Umbilical cord (tissue), 2 donors: Measurements from ENCODE around the gene IGSF8. TPM values are rescaled to one million over a fixed set of nuclear protein-coding genes. Genes with fewer than 3 reads are reported as not detected.
"Not testable (repeated sequence)": the region's sequence is repeated elsewhere in the genome, so short reads cannot be mapped to it uniquely, and the experiment has no call there.

Source experiments
- DNase-seq: peaks from one replicate; pipeline ENCODE4 v3.0.0-alpha.2; 2015; ENCODE audit warnings: low spot score
- total RNA-seq: library from RNA; depleted of rRNA; stranded (reverse); fragments of >200 nt; gene quantifications from one replicate; pipeline ENCODE4 v1.2.3, GENCODE V29; 2014; ENCODE audit warnings: low replicate concordance; ENCODE audit not compliant: insufficient read depth

IGSF8 gene
- total RNA-seq, 1 donor from 2014 or later = 8.2 TPM

GRCh38 chr1:160066829-160067745 lies 31.3 kb downstream of the IGSF8 start:
- DNase-seq = no peak

GRCh38 chr1:160064746-160065145 lies 33.7 kb downstream of the IGSF8 start:
- DNase-seq = no peak

- DNase-seq = no peak
Observed at GRCh38 chr1:160064164-160064563, 34.3 kb downstream of the IGSF8 start.

DNA sequence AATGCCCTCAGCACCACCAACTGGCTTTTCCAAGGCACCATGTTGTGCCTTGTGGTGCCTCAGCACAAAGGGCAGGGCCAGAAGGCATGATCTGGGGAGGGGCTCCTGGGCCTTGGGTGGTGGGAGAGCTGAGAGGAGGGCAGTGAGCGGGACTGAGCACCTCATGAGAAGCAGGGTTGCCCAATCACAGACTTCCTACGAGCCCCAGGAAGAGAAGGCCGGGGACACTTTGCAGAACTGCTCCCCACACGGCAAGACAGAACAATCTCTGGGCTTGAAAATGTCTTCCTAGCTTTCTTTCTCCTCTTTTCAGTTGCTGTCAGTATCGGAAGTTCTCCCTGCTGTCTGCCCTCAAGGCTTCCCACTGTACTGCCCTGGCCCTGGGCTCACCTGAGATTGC lies 35.2 kb downstream of the IGSF8 start:
- DNase-seq = no peak

DNA sequence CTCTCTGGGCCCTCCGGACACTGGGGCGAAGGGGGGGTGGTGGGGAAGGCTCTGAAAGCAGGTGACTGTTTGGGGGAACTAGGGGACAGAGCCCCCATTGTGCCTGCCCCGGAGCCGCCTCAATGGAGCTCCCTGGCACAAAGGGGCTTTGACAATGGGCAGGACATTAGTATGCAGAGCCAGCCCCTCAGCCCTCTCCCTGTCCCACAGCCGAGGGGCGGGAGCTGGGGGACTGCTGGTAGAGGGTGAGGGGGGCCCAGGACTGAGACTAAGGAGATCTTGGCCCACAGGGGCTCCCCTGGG lies 36.2 kb downstream of the IGSF8 start:
- DNase-seq = no peak

- no peak for DNase-seq
Observed at GRCh38 chr1:160061369-160062229, 36.8 kb downstream of the IGSF8 start.

- no peak for DNase-seq
Observed at GRCh38 chr1:160058087-160058486, 40.3 kb downstream of the IGSF8 start.

DNA sequence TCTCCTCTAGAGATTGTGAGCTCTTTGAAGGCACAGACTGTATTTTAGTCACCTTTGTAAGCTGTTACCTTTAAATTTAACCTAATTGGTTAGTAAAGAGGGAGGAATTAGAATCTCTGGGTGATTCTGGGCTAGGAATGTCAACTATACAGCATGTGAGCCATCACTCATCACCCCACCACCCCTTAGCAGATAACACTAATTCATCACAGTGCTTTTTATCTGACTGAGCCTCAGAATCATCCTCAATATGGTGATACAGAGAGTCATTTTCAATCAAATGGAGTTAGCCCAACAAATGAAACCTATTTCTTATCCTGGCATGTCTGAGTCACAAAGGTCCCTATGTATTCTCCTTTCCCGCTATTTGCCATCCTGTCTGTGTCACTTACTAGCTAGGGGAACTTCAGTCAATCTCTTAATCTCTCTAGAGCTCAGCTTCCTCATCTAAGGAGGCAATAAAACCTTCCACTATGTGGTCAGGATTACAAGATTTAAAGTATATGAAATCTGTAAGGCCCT lies 41.7 kb downstream of the IGSF8 start:
- DNase-seq = peak; percentile 10

DNA sequence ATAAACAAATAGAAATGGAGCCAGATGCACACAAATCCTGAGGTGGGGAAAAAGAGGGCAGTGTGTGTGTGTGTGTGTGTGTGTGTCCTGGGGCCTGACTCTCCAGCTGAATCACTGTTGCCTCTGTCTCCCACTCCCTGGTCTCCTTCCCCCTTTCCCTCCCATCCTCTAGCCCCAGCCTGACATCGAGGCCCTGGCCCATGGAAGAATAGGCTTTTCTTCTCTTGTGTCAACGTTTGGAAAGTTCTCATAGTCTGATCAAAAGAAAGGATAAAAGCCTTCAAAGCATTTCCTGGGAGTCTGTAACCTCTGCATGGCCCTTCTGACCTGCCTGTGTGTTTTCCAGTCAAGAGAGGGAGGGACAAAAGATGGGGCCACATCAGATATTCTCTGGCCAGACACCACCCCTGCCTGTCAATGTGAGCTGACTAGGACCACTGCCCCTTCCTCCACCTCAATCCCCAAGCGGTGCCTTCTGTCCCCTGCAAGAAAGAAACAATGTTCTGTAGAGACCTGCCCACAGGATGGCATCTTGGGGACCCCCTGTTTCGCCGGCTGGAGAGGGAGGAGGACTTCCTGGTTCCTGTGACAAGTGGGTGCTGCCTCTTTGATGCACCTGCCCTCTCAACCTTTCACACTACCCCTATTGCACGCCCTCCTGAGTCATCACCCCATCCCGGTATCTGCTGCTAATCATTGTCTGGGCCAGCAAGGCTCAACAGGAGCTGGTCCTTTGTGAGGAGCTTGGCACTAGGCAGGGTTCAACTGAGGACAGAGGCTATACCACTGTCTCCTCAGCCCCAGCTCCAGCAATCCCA lies 44.7 kb downstream of the IGSF8 start:
- no peak for DNase-seq

- no peak for DNase-seq
Observed at GRCh38 chr1:160052936-160053335, 45.5 kb downstream of the IGSF8 start.

DNA sequence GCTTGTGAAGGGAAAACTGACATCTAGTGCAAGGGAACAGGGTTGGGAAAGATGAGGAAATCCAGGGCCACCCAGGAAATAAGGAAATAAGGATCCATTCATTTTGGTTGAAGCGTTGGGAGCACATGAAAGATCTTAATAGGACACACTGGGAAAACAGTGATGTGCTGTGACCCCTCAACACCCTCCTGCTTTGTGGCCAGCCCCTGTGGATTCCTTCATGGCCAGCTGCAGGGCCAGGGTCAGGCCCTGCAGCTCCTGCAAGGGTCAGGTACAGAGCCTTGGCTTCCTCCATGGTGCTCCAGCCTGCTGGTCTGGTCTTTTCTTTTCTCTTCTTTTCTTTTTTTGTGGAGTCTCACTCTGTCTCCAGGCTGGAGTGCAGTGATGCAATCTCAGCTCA lies 47.8 kb downstream of the IGSF8 start:
- no peak for DNase-seq

DNA sequence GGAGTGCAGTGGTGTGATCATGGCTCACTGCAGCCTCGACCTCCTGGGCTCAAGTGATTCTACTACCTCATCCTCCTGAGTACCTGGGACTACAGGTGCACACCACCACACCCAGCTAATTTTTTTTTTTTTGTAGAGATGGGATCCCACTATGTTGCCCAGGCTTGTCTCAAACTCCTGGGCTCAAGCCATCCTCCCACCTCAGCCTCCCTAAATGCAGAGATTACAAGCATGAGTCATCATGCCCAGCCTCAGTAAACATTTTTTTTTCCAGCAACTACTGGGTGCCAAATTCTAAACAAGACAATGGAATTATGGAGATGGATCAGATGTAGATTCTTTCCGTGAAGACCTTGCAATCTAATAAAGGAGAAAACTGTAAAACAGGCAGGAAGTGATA lies 48.2 kb downstream of the IGSF8 start:
- not testable (repeated sequence) for DNase-seq

DNA sequence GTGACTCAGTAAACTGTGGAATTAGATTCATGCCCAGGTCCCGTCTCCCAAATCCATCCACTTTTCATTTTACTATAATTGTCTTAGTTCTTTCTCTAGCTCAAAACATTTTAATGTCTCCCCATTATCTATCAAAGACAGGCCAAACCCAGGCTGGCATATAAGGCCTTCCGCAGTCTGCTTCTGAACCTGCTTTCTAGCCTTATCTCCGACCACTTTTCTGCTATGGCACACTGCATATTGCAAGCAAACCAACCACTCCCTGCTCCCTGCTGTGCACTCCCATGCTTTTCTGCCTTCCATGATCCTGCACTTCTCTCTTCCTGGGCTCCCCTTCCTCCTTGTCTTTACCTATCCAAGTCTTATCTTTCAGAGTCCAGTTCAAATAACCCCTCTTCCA lies 49.3 kb downstream of the IGSF8 start:
- no peak for DNase-seq

- DNase-seq = no peak
Observed at GRCh38 chr1:160048335-160048734, 50.1 kb downstream of the IGSF8 start.

DNA sequence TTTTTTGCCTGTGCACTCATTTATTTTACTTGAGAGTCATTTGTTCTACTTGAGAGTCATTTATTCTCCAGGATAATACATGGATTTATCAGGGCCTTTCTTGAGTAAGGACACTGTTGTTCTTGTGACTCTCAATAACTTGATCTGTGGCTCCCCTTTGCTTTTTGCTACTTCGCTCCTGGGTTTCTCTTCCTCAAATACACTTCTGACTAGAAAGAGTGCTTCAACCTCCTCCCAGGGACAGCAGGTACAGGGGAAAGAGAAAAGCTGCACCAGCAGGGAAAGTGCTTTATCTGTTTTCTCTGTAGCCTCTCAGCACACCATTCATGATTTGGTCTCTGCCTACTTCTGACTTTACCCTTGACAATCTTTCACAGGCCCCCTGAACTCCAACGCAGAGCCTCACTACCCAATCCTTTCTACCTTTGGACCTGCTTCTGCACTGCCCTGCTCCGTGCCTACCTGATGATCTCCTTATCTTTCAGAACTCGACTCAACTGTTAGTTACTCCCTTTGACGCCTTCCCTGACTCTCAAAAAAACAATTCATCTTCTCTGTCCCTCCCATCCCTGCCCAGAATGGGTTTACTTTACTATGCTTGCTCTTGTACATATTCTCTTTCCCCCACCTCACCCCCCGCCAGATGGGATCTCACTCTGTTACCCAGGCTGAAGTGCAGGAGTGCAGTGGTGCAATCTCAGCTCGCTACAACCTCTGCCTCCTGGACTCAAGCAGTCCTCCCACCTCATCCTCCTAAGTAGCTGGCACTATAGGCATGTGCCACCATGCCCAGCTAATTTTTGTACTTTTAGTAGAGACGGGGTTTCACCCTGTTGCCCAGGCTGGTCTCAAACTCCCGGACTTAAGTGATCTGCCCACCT lies 51.1 kb downstream of the IGSF8 start:
- DNase-seq = no peak

- peak; percentile 55 for DNase-seq
Observed at GRCh38 chr1:160046494-160047110, 51.8 kb downstream of the IGSF8 start.

DNA sequence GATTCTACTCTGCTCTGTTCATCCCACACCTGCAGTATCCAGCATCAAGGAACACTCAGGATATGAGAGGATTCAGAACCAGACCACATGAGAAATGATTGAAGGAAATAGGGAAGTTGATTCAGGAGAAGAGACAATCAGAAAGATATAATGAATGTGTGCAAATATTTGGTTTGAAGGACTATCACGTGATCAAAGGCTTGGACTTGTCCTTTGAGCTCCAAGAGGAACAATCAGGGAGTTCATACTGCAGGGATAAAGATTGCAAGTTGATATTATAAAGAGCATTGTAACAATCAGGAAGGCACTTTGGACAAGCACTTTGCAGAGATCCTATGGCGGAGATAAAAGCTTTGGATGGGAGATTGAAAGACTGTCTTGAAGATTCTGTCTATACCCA lies 52.8 kb downstream of the IGSF8 start:
- DNase-seq = no peak

DNA sequence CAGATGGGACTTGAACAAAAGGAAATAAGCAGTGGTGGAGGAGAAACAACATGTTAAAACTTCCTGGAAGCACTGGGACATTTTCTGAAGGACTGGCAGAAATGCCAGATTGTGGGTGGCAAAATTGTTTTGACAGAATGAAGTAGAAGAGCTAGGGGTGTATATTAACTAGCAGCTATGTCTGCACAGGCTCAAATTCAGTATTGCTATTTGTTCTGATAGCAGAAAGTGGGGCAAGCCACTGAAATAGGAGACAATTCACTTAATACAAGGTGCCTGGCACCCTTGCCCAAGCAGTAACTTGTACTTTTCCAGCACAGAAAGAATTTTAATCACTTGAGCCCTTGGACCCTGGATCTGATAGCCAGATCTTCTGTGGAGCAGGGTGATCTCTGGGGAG lies 54.9 kb downstream of the IGSF8 start:
- DNase-seq = no peak
